GM19043 (cell line): ENCODE results near the gene TNFAIP8.
"Not testable (repeated sequence)": the region's sequence is repeated elsewhere in the genome, so short reads cannot be mapped to it uniquely, and the experiment has no call there.

Experiments
- ATAC-seq: cut with Tn5 transposase; IDR thresholded peaks from one replicate; pipeline ENCODE4 v1.9.1; 2021; ENCODE audit warnings: low read depth; ENCODE audit not compliant: unreplicated experiment

Gene TNFAIP8

DNA sequence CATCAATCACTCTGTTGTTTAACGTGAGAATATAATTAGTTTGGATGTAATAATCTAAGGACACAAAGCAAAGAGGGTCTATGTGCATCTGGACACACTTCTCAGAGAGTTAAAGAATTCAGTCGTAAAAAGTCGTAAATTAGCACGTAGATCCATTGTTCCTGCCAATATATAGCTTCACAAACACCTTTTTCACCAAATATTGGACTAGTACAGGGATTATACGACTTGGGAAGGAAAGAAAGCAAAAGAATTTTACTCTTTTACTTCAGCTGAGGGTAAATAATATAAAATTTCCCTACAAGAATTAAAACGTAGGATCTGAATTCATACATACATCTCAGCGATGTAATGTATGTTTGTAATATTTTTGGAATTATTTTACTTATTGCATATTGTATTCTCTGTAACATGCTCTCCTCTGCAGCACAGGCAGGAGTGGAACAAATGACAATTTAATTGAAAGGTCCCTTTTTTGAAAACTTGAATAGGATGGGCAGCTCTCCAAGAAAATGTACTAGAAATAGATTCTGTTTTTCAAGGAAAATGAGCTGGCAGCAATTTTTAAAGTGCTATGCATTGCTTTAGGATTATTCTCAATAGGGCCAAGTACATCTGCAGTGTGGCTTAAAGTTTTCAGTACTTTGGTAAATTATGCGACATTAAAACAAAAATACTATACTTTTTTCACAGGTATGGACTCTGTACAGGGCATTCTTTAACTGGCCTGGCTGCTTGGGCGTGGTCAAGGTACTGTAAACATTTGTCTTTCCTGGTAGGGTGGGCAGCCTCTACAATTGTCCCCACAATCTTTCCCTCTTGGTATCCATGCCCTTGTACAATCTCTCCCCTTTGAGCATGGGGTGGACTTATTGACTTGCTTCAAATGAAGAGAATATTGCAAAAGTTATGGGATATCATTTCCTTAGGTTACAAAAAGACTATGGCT lies 56.7 kb downstream of the TNFAIP8 start:
- no peak for ATAC-seq

DNA sequence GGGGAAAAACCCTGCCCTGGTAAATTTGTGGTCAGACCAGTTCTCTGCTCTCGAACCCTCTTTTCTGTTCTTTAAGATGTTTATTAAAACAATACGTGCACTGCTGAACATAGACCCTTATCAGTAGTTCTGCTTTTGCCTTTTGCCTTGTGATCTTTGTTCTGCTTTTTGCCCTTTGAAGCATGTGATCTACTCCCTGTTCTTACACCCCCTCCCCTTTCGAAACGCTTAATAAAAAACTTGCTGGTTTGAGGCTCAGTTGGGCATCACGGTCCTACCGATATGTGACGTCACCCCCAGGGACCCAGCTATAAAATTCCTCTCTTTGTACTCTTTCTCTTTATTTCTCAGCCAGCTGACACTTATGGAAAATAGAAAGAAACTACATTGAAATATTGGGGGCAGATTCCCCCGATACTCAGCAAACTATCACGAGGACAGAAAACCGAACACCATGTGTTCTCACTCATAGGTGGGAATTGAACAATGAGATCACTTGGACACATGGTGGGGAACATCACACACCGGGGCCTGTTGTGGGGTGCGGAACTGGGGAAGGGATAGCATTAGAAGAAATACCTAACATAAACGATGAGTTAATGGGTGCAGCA lies 58.4 kb downstream of the TNFAIP8 start:
- ATAC-seq = not testable (repeated sequence)

DNA sequence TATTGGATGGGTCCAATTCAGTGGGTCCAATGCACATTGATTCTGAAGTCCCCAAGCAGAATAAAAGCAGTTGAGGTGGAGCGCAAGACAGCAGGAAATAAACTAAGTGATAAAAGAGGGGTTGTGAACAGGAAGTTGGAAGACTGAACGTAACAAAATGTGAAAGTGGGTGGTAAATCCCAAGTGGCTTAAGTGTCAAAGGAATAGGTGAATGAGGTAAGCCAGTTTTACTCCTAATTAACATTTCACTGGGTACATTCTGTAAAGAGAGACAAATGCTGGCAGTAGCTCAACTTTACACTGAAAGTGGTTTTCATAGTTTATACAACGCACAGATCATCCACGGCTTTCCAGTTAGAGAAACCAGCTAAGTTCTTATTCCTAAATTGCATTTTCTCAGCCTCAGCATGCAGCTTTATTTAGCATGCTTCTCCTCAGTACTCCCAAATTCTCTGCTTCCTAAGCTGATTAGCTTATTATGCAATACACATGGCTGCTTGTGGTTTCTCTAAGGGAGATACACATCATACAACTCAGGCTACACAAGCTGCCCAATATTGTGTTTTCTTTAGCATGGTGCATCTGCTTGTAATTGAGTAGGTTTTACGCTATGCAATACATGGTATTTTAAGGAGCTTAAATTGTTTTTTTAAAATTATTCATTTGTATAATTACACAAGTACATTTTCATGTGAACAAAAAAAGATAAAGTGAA lies 62.2 kb downstream of the TNFAIP8 start:
- no peak for ATAC-seq

DNA sequence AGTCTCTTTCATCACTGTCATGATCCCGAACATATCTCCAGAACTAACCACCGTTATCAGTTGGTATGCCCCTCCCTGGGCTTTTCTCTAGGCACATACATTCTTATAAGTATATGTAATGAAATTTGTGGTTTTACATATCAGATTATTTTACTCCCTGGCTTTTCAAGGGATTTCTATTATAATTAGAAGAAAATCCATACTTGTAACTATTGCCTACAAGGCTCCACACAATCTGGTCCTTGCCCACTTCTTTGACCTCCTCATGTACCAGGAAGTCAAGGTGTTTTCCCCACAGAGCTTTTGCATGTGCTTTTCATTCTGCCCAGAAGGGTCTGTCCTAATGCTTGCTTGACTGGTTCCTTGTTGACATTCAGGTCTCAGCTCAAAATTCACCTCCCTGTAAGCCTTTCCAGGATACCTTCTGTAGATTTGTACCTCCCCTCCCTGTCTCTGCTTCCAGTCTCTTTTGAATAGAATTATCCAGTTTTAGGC lies 62.8 kb downstream of the TNFAIP8 start:
- ATAC-seq = peak; percentile 76

DNA sequence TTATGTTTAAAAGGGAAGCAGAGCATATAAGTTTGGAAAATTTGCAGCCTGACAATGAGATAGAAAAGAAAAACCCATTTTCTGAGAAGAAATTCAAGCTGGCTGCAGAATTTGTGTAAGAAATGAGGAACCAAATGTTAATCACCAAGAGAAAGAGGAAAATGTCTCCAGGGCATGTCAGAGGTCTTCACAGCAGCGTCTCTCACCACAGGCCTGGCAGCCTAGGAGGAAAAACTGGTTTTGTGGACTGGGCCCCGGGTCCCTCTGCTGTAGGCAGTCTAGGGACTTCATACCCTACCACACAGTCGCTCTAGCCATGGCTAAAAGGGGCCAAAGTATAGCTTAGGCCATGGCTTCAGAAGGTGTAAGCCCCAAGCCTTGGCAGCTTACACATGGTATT lies 64.3 kb downstream of the TNFAIP8 start:
- no peak for ATAC-seq

DNA sequence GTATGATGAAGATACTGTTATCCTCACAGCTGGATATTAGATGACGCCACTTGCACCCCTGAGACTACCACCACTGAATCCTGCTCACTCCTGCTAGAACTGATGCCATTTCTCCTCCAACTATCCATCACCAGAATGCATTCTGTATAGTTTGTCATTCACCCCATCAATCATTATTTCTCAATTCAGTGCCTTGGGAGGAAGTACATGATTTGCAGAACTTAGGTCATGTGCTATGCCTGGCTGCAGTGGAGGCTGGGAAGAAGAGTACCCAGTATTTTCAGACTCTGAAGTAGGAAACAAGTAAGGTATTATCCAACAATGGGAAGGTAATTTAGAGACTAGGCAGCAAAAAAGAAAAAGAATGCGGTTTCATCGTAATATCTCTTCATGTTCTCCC lies 70.2 kb downstream of the TNFAIP8 start:
- ATAC-seq = no peak

DNA sequence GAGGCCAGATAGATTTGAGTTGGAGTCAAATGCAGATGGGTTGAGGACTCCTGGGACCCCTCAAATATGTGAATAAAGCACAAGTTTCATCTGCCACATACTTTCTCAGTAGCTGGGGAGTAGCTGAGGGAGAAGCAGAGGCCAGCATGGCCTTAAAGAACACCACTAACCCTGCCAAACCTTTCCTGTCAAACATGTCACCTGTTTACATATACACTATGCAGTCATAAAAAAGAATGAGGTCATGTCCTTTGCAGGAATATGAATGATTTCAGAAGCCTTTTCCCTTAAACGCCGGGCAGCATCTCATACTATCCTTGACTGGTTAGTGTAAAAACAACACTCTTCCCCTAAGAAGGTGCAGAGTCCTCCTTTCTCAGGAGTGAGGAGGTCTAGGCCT lies 71.2 kb downstream of the TNFAIP8 start:
- ATAC-seq = no peak

DNA sequence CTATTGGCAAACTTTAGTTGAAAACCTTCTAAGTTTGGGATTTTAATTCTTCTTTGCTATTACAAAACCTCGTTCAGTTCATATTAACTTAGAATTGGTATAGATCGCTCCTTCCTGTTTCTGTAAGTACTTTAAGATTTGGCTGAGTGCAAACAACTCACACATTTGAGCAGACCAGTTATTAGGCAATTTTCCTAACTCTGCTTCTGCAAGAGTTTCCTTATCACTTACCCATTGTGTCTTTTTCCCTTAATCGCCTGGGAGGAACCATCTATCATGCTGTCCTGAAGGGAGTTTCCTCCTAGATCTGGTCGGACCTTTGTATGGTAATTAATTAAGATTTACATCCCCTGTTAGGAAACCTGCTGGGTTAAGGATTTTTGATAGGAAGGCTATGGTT lies 71.8 kb downstream of the TNFAIP8 start:
- ATAC-seq = not testable (repeated sequence)

DNA sequence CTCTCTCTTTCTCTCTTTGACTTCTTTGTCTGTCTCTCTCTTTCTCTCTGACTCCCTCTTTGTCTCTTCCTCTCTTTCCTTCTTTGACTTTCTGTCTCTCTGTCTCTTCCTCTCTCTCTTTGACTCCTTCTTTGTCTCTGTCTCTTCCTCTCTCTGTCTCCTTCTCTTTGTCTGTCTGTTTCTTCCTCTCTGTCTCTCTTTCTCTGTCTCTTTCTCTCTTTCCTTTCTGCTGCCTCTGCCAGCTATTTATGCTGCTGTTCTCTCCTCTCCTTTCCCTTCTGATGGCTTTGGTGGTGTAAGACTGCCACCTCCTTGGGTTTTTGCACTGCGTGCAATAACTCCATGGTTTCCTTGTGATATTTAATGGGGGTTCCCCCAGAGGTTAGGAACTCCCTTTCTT lies 72.3 kb downstream of the TNFAIP8 start:
- ATAC-seq = not testable (repeated sequence)

DNA sequence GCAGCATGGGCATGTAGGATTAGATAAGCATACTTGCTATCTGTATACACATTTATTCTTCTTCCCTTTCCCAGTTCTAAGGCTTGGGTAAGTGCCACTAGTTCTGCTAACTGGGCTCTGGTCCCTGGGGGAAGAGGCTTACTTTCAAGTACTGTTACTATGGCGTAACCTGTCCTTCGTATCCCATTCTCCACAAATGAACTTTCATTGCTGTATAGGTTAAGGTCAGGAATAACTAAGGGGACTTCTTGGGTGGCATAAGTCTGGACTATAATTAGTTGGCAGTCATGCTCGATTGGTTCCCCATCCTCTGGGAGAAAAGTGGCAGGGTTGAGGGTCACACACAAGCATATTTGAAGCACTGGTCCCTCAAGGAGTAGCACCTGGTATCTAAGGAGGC lies 72.8 kb downstream of the TNFAIP8 start:
- ATAC-seq = not testable (repeated sequence)

DNA sequence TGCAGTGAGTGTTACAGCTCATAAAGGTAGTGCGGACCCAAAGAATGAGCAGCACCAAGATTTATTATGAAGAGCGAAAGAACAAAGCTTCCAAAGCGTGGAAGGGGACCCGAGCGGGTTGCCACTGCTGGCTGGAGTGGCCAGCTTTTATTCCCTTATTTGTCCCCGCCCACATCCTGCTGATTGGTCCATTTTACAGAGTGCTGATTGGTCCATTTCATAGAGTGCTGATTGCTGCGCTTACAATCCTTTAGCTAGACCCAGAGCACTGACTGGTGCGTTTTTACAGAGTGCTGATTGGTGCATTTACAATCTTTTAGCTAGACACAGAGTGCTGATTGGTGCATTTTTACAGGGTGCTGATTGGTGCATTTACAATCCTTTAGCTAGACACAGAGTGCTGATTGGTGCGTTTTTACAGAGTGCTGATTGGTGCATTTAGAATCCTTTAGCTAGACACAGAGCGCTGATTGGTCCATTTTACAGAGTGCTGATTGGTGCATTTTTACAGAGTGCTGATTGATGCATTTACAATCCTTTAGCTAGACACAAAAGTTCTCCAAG lies 76.9 kb downstream of the TNFAIP8 start:
- not testable (repeated sequence) for ATAC-seq

DNA sequence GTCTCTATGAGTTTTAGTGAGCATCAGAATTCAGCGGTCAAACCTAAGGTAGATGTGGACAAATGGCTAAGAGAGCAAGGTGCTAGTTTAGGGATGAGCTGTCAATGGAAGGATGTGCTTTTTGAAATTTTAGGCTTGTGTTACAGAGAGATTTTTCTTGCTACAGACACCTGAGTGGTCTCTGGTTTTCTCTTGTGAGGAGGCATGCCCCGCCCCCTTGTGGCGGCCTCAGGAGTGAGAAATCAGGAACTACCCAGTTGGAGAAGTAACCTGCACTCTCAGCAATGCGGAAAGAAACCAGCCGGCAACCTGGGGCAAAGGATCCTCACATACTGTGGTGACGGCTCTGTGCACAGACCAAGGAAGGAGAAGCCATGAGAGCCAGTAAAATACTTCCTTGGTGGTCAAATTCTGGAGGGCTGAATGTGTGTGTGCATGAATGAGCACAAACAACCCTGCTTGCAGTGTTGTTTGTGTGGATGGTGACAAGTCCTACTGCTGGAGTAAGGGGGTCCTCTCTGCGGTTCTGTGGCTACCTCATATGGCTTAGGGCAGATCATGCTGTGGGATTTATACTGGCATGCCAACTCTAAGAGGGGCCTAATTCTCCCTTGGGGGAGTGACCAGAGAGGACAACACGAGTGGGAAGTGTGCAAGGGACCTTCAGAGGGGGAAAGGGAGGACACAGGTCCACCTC lies 79.8 kb downstream of the TNFAIP8 start:
- peak; percentile 96 for ATAC-seq

DNA sequence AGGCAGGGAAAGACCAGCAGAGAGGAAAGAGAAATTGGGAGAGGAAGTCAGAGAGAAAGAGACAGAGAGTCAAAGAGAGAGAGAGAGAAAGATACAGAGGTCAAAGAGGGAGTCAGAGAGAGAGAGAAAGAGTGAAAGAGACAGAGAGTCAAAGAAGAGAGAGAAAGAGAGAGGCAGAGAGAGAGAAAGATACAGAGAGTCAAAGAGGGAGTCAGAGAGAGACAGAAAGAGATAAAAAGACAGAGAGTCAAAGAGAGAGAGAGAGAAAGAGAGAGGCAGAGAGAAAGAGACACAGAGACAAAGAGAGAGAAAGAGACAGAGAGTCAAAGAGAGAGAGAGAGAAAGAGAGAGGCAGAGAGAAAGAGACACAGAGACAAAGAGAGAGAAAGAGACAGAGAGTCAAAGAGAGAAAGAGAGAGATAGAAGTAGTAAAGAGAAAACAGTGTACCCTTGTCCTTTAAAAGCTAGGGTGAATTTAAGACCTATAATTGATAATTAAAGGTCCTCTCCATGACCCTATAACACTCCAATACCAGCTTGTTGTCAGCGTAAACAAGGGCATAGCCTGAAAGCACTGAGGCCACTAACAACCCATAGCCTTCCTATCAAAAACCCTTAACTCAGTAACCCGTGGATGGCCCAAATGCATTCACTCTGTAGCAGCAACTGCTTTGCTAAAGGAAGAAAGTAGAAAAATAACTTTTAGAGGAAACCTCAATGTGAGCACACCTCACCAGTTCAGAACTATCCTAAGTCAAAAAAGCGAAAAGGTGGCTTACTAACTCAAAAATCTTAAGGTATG lies 82.2 kb downstream of the TNFAIP8 start:
- ATAC-seq = not testable (repeated sequence)

DNA sequence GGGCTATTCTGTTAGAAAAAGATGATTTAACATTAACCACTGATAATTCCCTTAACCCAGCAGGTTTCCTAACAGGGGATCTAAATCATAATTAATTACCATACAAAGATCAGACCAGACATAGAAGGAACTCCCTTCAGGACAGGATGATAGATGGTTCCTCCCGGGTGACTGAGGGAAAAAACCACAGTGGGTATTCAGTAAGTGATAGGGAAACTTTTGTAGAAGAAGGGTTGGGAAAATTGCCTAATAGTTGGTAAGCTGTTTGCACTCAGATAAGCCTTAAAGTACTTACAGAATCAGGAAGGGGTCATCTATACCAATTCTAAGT lies 82.7 kb downstream of the TNFAIP8 start:
- not testable (repeated sequence) for ATAC-seq

DNA sequence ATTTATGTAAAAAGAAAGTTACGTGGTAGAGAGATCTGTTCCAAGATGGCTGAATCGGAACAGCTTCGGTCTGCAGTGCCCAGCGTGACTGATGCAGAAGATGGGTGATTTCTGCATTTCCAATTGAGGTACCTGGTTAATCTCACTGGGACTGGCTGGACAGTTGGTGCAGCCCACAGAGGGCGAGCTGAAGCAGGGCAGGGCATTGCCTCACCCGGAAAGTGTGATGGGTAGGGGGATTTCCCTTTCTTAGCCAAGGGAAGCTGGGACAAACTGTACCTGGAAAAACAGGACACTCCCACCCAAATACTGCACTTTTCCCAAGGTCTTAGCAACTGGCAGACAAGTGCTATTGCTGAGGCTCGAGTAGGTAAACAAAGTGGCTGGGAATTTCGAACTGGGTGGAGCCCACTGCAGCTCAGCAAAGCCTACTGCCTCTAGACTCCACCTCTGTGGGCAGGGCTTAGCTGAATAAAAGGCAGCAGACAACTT lies 83.4 kb downstream of the TNFAIP8 start:
- no peak for ATAC-seq

DNA sequence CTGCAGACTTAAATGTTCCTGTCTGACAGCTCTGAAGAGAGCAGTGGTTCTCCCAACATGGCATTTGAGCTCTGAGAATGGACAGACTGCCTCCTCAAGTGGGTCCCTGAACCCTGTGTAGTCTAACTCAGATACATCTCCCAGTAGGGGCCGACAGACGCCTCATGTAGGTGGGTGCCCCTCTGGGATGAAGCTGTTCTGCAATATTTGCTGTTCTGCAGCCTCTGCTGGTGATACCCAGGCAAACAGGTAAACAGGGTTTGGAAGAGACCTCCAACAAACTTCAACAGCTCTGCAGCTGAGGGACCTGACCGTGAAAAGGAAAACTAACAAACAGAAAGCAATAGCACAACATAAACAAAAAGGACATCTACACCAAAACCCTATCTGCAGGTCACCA lies 83.8 kb downstream of the TNFAIP8 start:
- not testable (repeated sequence) for ATAC-seq

DNA sequence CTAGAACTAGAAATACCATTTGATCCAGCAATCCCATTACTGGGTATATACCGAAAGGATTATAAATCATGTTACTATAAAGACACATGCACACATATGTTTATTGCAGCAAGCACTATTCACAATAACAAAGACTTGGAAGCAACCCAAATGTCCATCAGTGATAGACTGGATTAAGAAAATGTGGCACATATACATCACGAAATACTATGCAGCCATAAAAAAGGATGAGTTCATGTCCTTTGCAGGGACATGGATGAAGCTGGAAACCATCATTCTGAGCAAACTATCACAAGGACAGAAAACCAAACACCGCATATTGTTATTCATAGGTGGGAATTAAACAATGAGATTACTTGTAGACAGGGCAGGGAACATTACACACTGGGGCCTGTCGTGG lies 88.8 kb downstream of the TNFAIP8 start:
- not testable (repeated sequence) for ATAC-seq

DNA sequence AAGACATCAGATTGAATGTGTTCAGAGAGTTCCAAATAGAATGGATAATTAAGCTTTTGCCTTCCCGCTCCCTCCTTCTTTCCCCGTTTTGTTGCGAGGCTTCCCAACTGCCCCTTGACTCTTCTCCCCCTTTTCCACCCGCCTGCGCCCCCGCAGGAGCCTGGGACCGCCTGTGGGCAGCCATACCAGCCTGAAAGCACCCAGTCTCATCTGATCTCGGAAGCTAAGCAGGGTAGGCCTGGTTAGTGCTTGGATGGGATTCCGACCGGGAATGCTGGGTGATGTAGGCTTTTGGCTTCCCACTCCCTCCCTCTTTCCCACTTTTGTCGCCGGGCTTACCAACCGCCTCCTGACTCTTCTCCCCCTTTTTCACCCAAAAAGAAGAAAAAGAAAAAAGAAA lies 89.7 kb downstream of the TNFAIP8 start:
- ATAC-seq = no peak
